HAP-1 (cell line): ENCODE measurements around the gene SERTAD2.

Experiments
- DNase-seq, 2 experiments: peaks; one replicate each; pipeline ENCODE4 v3.0.0-alpha.2; 2016 to 2020; ENCODE audit warnings: low spot score in 2 of 2
- H3K27me3 ChIP-seq: fragments of 250-450 bp; sonication (Bioruptor Pico); 2 replicates; pipeline ENCODE4 v1.5.1; 2020; ENCODE audit warnings: low read depth, mild to moderate bottlenecking, moderate library complexity
- H3K36me3 ChIP-seq: fragments of 250-450 bp; sonication (Bioruptor Pico); replicated peaks from 2 replicates; pipeline ENCODE4 v1.5.1; 2020; ENCODE audit warnings: mild to moderate bottlenecking
- H3K4me1 ChIP-seq: fragments of 250-450 bp; sonication (Bioruptor Pico); 2 replicates; pipeline ENCODE4 v1.5.1; 2020; ENCODE audit warnings: mild to moderate bottlenecking
- H3K4me3 ChIP-seq: fragments of 250-450 bp; sonication (Bioruptor Pico); 2 replicates; pipeline ENCODE4 v1.5.1; 2020; ENCODE audit warnings: mild to moderate bottlenecking, moderate library complexity
- H3K9me3 ChIP-seq: fragments of 250-450 bp; sonication (Bioruptor Pico); 2 replicates; pipeline ENCODE4 v1.5.1; 2020; ENCODE audit warnings: mild to moderate bottlenecking, moderate library complexity
- in situ Hi-C: fragments of 300-500 bp; cut with MboI; formaldehyde crosslinking; loops from 3 replicates; pipeline ENCODE4 v1.14.3; 2020; ENCODE audit warnings: low sequenced_read_pairs, inconsistent platforms, mixed read lengths

The SERTAD2 gene

DNA sequence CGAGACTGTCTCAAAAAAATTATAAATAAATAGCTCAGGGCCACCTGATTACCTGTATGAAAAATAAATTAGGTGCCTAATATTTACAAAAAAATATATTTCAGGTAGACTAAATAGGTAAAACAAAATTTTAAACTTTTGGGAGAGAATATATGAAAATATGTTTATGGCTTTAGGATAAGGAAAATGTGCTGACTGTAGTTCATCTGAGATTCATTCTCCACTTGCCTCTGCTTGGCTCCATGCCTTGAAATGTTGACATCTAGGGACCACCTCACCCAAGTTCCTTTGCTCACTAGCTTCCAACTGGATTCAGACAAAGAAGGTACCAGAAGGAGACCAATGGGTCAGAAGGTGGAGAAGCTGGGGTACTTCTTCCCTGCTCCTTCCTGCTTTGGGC is 9.7 kb upstream of the SERTAD2 start:
- Histone ChIP-seq H3K4me1 (peaks cover 4% of the 10 kb centered on the region), H3K27me3 (no peaks in the 10 kb centered on the region), H3K36me3 (no peaks in the 10 kb centered on the region), H3K4me3 (no peak overlapping the region), H3K9me3 (no peaks in the 10 kb centered on the region)
- in situ Hi-C loops, result no loop called here
- DNase-seq, result no peak

DNA sequence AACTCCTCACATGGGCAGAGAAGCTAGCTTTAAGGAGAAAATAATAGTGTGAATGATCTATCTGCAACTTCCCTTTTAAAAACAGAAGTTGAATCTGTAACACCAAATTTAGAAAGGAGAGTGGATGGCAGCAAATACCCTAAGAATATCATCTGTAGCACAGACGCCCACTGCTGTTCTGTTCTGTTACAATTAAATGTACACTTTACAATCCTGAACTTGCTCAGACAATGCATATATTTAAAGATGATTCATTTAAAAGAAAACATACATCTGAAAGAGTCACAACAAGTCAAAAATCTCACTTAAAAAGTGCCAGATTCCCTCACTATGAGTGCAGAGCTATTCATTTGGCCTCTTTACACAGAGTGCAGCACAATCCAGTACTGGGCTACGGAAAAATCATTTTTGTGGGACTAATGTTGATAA is 8.0 kb upstream of the SERTAD2 start:
- H3K4me1 ChIP-seq, result no peaks in the 10 kb centered on the region
- no peaks in the 10 kb centered on the region for H3K9me3 ChIP-seq
- in situ Hi-C loops, result no loop called here
- H3K36me3 ChIP-seq, result no peaks in the 10 kb centered on the region
- H3K4me3 ChIP-seq, result no peak overlapping the region
- DNase-seq, result no peak
- no peaks in the 10 kb centered on the region for H3K27me3 ChIP-seq

DNA sequence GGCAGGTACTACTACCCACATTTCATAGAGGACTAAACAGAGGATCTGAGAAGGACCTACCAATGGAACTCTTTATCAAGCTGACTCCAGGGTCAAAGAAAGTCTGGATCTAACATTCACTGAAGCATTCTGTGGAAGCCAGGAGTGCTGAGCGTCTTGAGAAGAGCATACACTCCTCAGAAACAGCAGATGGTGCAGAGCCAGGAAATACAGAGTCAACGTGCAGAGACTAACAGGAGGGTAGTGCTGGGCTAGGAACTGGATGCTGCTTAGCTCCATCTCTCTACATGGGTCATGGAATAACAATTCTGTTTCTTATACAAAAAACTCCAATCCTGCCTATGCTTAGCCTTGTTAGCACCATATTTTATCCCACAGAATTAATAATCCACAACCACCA is 5.5 kb upstream of the SERTAD2 start:
- in situ Hi-C loops, result no loop called here
- Histone ChIP-seq H3K4me3 (no peak overlapping the region), H3K36me3 (no peaks in the 10 kb centered on the region), H3K27me3 (no peaks in the 10 kb centered on the region), H3K4me1 (peaks cover 11% of the 10 kb centered on the region), H3K9me3 (no peaks in the 10 kb centered on the region)
- no peak for DNase-seq

DNA sequence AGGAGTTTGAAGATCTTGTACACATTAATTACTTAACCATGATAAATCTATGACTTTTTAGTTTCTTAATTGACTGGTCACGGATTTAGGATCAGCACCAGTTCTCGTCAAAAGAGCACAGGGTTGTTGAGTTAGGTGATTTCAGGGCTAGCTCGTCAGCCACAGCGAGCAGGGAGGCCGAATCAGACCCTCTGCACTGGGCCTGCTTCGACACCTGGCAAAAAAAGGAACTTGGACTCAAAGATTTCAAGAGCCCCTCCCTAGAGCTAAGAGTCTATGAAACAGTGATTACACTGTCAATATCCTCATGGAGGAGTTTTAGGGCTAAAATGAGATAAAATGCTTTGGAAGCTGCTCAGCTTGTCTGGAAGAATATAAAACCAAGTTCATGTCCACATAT is 4.6 kb upstream of the SERTAD2 start:
- in situ Hi-C loops, result no loop called here
- no peaks in the 10 kb centered on the region for H3K36me3 ChIP-seq
- H3K4me1 ChIP-seq, result peaks cover 11% of the 10 kb centered on the region
- H3K4me3 ChIP-seq, result no peak overlapping the region
- H3K27me3 ChIP-seq, result no peaks in the 10 kb centered on the region
- no peaks in the 10 kb centered on the region for H3K9me3 ChIP-seq
- DNase-seq, result no peak

DNA sequence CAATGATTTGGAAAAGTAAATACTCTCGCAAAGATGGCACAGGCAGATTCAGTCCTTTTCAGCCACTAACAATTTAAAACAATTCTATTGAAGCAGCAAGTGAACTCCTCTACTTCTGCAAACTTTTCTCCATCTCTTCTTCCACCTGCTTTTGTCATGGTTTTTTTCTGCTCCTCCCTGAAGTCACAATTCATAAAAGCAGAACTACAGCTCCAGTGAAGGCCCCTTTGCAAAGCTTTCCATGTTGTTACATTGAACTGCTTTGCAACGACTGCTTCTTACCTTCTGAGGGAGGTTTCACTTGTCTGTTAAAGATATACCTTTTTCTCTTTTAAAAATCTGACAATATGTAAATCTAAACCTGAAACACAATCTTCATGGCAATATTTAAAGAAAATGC is 3.7 kb upstream of the SERTAD2 start:
- Histone ChIP-seq H3K27me3 (no peaks in the 10 kb centered on the region), H3K4me3 (no peak overlapping the region), H3K4me1 (peaks cover 11% of the 10 kb centered on the region), H3K9me3 (no peaks in the 10 kb centered on the region), H3K36me3 (no peaks in the 10 kb centered on the region)
- no peak for DNase-seq
- in situ Hi-C loops, result no loop called here

DNA sequence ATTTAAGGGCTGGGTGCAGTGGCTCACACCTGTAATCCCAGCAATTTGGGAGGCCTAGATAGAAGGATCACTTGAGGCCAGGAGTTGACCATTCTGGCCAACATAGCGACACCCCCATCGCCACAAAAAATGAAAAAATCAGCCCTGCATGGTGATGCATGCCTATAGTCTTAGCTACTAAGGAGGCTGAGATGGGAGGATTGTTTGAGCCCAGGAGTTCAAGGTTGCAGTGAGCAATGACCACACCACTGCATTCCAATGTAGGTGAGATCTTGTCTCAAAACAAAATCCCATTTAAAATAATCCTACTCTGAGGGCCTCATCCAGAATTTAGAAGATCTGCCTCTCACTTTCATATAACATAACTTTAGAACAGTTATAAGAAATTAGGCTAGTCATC is 2.7 kb upstream of the SERTAD2 start:
- Histone ChIP-seq H3K4me3 (no peak overlapping the region), H3K9me3 (no peaks in the 10 kb centered on the region), H3K36me3 (no peaks in the 10 kb centered on the region), H3K4me1 (peaks cover 21% of the 10 kb centered on the region), H3K27me3 (no peaks in the 10 kb centered on the region)
- no peak for DNase-seq
- in situ Hi-C loops, result no loop called here

DNA sequence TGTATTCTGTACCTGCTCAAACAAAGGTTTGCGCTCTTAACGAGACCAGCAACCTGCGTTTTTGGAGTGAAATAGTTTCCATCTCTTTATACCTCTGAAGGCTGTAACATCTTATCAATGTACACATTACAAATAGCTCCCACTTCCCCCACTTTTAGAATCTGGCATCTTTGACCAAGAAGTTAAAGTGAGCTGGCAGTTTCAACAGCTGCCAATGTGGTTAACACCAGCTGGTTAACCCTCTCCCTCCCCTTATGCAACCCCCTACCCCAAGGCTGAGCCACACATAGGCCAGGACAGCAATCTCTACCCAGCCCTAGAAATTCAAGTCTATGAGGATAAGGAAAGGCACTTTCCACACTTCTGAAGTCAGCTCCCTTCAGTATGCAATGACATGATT is 2.2 kb upstream of the SERTAD2 start:
- peaks cover 25% of the 10 kb centered on the region for H3K4me1 ChIP-seq

DNA sequence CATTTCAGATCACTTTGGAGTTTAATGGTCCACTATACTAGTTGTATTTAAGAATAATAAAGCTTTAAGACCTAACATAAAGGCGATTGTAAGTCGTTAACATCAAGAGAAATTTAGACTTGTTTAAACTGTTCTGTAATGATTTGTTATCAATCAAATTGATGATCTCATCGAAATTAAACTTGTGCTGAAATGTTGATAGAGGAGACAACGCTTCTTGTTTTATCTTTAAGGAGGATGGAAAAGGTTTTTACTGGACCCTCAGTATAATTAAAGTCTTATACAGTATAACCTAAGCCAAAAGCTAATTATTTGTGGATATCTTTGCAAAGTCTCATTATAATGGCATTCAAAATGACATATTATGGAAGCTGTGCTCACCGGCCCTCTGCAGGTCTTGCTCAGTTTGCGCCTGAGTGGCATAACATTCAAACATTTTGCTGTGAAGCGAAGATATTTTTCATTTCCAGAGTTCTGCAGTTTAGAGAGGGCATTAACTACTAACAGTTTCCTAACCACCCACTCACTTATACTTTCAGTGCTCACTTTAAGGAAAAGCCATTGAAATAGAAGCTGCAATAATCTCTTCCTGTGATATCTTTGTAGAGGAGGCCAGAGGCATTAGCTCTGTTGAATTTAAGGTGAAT is 1.4 kb upstream of the SERTAD2 start:
- H3K4me1 ChIP-seq, result peaks cover 25% of the 10 kb centered on the region
- H3K9me3 ChIP-seq, result no peaks in the 10 kb centered on the region
- no peaks in the 10 kb centered on the region for H3K36me3 ChIP-seq
- H3K27me3 ChIP-seq, result no peaks in the 10 kb centered on the region
- in situ Hi-C loops, result no loop called here
- H3K4me3 ChIP-seq, result peak overlapping the region; percentile 91
- peak in 1 of 2 experiments; percentile 48 for DNase-seq

More for the DNA sequence above, 2.2 kb upstream of the SERTAD2 start:
- H3K36me3 ChIP-seq, result no peaks in the 10 kb centered on the region
- no peaks in the 10 kb centered on the region for H3K27me3 ChIP-seq
- H3K9me3 ChIP-seq, result no peaks in the 10 kb centered on the region
- in situ Hi-C loops, result no loop called here
- no peak for DNase-seq
- no peak overlapping the region for H3K4me3 ChIP-seq

DNA sequence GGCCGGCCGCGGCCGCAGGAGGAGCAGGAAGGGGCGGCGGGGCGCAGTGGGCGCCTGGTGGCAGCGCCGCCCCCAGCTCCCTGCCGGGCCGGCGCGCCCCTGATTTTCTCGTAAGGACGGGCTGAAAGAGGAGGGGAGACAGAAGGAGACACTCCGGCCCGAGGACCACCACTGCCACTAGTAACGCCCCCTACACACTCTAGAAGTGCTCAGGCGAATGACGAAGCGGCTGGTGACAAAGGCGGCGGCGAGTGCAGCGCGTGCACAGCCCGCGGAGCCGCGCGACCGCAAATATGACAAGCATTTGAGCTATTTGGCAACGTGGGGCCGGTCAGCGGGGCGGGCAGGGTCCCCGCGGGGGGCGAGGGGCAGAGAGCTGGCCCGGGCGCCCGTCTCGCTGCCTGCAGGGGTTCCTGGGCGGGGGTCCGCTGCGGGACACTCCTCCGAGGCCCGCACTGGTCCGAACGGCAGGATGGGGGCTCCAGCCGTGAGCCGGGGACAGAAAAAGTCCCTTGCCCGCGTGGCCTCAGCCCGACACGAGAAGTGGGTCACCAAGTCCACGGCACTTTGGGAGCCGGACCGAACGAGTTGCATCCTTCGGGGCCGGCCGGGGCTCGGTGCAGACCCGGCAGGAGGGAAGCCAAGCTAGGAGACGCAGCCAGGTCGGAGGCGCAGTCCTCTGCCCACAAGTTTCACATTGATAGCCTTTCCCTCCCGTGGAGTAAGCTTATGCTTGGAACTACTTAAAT is 524 bp upstream of the SERTAD2 start:
- no peaks in the 10 kb centered on the region for H3K9me3 ChIP-seq
- H3K27me3 ChIP-seq, result no peaks in the 10 kb centered on the region
- in situ Hi-C loops, result no loop called here
- peak; percentile 60 to 86 for DNase-seq
- H3K4me1 ChIP-seq, result peaks cover 27% of the 10 kb centered on the region
- no peaks in the 10 kb centered on the region for H3K36me3 ChIP-seq
- peak overlapping the region; percentile 91 for H3K4me3 ChIP-seq

DNA sequence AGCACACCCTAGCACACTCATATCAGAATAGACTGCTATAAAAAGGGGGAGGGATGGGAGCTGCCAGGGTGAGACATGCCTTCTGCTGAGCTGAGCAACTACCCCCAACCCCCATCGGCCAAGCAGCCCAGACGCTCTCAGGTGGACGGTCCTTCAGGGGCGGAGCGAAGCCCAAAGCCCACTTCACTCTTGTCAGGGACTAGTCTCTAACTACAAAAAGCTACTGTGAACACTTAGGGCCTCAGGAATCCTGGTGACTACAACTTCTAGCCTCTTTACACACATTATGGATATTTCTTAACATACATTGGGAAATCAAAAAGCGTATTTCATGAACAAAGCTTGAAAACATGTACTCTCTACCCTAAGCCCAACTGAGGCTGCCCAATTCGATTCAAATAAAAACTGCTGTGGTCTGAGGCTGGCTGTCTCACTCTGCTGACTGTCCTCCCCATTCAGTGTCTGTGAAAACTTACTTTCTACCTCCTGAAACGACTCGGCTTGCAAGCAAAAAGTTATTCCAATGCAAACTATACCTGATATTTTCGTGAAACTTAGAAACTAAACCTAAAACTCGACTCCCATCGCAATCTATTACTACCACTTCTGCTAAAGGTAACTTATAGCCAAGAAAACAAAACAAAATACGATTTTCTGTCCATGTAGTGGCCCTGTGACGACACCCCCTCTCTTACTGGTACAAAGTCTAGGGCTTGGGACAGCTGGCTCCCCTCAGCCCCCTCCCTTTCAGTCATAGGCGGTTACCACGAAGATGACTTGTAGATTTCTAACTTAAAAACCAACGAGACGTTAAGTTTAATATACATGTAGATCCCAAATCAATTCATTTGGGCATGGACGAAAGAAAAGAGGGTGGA is 1.2 kb downstream of the SERTAD2 start:
- Histone ChIP-seq H3K9me3 (no peaks in the 10 kb centered on the region), H3K4me1 (peaks cover 27% of the 10 kb centered on the region), H3K36me3 (no peaks in the 10 kb centered on the region), H3K4me3 (peak overlapping the region; percentile 91), H3K27me3 (no peaks in the 10 kb centered on the region)
- peak in 1 of 2 experiments; percentile 60 for DNase-seq
- in situ Hi-C loops, result no loop called here

DNA sequence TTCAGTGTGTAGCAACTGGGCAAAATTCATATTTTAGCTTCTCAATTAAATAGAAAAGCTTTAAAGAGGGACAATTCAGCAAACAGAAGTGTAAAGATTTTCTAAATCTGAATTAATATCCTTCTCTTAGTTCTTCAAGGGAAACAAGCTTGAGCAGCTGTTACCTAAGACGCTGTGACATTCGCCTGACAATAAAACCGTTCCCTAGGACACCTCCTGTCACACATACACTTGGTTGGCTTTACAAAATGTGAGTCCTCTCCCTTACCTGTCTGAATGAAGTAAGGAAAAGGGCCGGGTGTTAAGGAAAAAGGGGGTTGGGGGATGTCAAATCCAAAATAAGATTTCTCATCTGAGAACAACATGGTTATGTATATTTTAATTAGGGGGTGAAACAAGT is 2.1 kb downstream of the SERTAD2 start:
- no peaks in the 10 kb centered on the region for H3K9me3 ChIP-seq
- H3K27me3 ChIP-seq, result no peaks in the 10 kb centered on the region
- peak in 1 of 2 experiments; percentile 42 for DNase-seq
- H3K4me3 ChIP-seq, result no peak overlapping the region
- no peaks in the 10 kb centered on the region for H3K36me3 ChIP-seq
- H3K4me1 ChIP-seq, result peaks cover 28% of the 10 kb centered on the region
- in situ Hi-C loops, result no loop called here

DNA sequence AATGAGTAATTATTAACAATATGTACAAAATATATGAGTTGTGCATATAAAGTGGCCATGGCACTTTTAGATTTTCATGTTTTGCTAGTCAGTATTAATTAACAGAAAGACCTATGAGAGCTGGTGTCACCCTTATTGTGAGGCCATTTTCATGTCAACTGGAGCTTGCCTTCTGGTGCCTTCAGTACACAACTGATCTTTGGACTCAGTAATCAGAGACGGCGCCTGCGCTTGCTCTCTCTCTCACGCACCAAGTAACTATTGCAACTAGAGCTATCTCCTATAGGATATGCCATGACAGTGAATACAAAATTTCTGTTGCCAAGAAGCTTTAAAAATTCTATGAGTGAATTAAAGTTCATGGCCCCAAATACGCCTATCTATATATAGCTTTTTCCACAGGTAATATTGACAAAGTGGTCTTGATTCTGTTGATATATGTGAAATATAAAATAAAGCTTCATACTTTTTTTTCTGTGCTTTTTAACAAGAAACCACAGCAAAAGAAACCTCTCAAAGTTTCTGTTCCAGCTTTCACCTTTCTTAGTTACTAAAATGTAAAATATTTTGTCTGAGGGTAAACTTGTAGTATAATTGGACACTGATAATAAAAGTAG is 2.9 kb downstream of the SERTAD2 start:
- DNase-seq, result no peak
- Histone ChIP-seq H3K27me3 (no peaks in the 10 kb centered on the region), H3K4me3 (no peak overlapping the region), H3K9me3 (no peaks in the 10 kb centered on the region), H3K36me3 (no peaks in the 10 kb centered on the region), H3K4me1 (peaks cover 34% of the 10 kb centered on the region)
- in situ Hi-C loops, result no loop called here

DNA sequence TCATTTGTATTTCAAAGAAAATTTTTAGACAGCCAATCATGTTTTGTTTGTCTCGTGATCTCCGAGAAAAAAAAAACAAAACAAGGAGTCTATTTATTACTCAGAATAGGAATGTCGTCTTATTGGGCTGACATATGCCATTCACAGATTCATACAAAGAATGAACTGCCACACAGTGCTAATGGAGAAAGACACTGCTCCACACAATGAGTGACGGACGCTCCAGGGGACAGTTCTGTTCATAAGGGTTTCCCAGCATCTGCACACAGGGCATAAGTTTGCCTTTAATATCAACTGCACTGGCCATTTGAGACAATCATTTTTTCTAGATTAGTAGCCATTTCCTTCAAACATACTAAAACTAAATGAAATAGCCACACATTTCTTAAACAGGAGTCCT is 3.4 kb downstream of the SERTAD2 start:
- H3K9me3 ChIP-seq, result no peaks in the 10 kb centered on the region
- no peaks in the 10 kb centered on the region for H3K36me3 ChIP-seq
- no peaks in the 10 kb centered on the region for H3K27me3 ChIP-seq
- in situ Hi-C loops, result no loop called here
- no peak overlapping the region for H3K4me3 ChIP-seq
- DNase-seq, result no peak
- H3K4me1 ChIP-seq, result peaks cover 35% of the 10 kb centered on the region
